IMR-90 (cell line): ENCODE measurements around the gene CD68. TPM values are rescaled to one million over a fixed set of nuclear protein-coding genes. Genes with fewer than 3 reads are reported as not detected.

Source experiments
- ATAC-seq: fragments of 200-7000 bp; cut with Tn5 transposase; 2 replicates; pipeline ENCODE4 v1.9.1; 2020; ENCODE audit warnings: low read depth, mild to moderate bottlenecking, moderate library complexity
- BruUV-seq: library from RNA; stranded (reverse); fragments of 400-500 nt; replicated peaks from 2 replicates; lab custom pipeline; 2021; lab: Mats Ljungman, UMichigan
- CTCF ChIA-PET: fragments of 300-600 bp; formaldehyde crosslinking; extraction: SDS; loops from one replicate; lab custom pipeline; 2021; ENCODE audit warnings: antibody characterized with exemption; lab: Yijun Ruan, JAX
- POLR2A ChIA-PET: fragments of 300-600 bp; sonication (Branson Sonifier 250); formaldehyde crosslinking; loops from one replicate; lab custom pipeline; 2022; ENCODE audit warnings: antibody characterized with exemption; ENCODE audit not compliant: unreplicated experiment; lab: Charles Lee
- DNase-seq: peaks from one replicate; pipeline ENCODE4 v3.0.0; 2013
- H2AFZ ChIP-seq: replicated peaks from 2 replicates; pipeline ENCODE3; 2013; ENCODE audit warnings: low read length, mild to moderate bottlenecking; ENCODE audit not compliant: poor library complexity
- H2AK5ac ChIP-seq: 2 replicates; pipeline ENCODE4 v1.6.1; 2013; ENCODE audit warnings: low read depth, low read length, inconsistent platforms
- H2AK9ac ChIP-seq: replicated peaks from 2 replicates; pipeline ENCODE3; 2013; ENCODE audit warnings: mild to moderate bottlenecking, low read depth, low read length, moderate library complexity; ENCODE audit not compliant: poor library complexity
- H2BK120ac ChIP-seq: 2 replicates; pipeline ENCODE4 v1.6.1; 2013; ENCODE audit warnings: low read depth, low read length, inconsistent platforms
- H2BK15ac ChIP-seq: 3 replicates; pipeline ENCODE4 v1.6.1; 2013; ENCODE audit warnings: low read depth, low read length, inconsistent platforms
- H2BK20ac ChIP-seq: 2 replicates; pipeline ENCODE4 v1.6.1; 2013; ENCODE audit warnings: low read depth, mild to moderate bottlenecking, inconsistent platforms, low read length, moderate library complexity
- H2BK5ac ChIP-seq: 2 replicates; pipeline ENCODE4 v1.6.1; 2013; ENCODE audit warnings: mild to moderate bottlenecking, low read depth, low read length, inconsistent platforms; ENCODE audit not compliant: poor library complexity, severe bottlenecking
- H3K14ac ChIP-seq: replicated peaks from 2 replicates; pipeline ENCODE4 v1.6.1; 2013; ENCODE audit warnings: low read depth, low read length, inconsistent platforms
- H3K18ac ChIP-seq: 2 replicates; pipeline ENCODE4 v1.6.1; 2013; ENCODE audit warnings: low read depth, low read length, control low read depth
- H3K23ac ChIP-seq: 2 replicates; pipeline ENCODE4 v1.6.1; 2013; ENCODE audit warnings: low read depth, low read length, inconsistent platforms
- H3K27ac ChIP-seq: 2 replicates; pipeline ENCODE4 v1.5.1; 2013; ENCODE audit warnings: mild to moderate bottlenecking, control low read depth, low read length; ENCODE audit not compliant: insufficient read depth
- H3K27me3 ChIP-seq: 2 replicates; pipeline ENCODE4 v1.6.1; 2013; ENCODE audit warnings: low read length; ENCODE audit not compliant: control insufficient read depth, insufficient read depth
- H3K36me3 ChIP-seq: 2 replicates; pipeline ENCODE4 v1.6.1; 2013; ENCODE audit warnings: low read length, mixed read lengths; ENCODE audit not compliant: control insufficient read depth, insufficient read depth
- H3K4ac ChIP-seq: 2 replicates; pipeline ENCODE4 v1.6.1; 2013; ENCODE audit warnings: low read depth, low read length, inconsistent platforms
- H3K4me1 ChIP-seq: 2 replicates; pipeline ENCODE4 v1.6.1; 2013; ENCODE audit warnings: low read length, mixed read lengths; ENCODE audit not compliant: control insufficient read depth, insufficient read depth
- H3K4me2 ChIP-seq: 2 replicates; pipeline ENCODE4 v1.6.1; 2013; ENCODE audit warnings: low read depth, mild to moderate bottlenecking, control low read depth, low read length, moderate library complexity
- H3K4me3 ChIP-seq: 2 replicates; pipeline ENCODE4 v1.5.1; 2013; ENCODE audit warnings: low read depth, mild to moderate bottlenecking, control low read depth, low read length, moderate library complexity; ENCODE audit not compliant: insufficient read depth
- H3K56ac ChIP-seq: 2 replicates; pipeline ENCODE4 v1.6.1; 2013; ENCODE audit warnings: low read length, inconsistent platforms; ENCODE audit not compliant: insufficient read depth; ENCODE audit errors: extremely low read depth
- H3K79me1 ChIP-seq, 2 experiments: 2 replicates each; pipeline ENCODE4 v1.6.1; 2013; ENCODE audit warnings: low read length in 2 of 2, inconsistent platforms in 1 of 2, low read depth in 1 of 2
- H3K9ac ChIP-seq: 2 replicates; pipeline ENCODE4 v1.6.1; 2013; ENCODE audit warnings: low read depth, low read length, control low read depth
- H3K9me1 ChIP-seq: 2 replicates; pipeline ENCODE4 v1.6.1; 2013; ENCODE audit warnings: low read length, inconsistent platforms; ENCODE audit not compliant: insufficient read depth
- H3K9me3 ChIP-seq: 2 replicates; pipeline ENCODE4 v1.6.1; 2013; ENCODE audit warnings: low read length; ENCODE audit not compliant: control insufficient read depth, insufficient read depth
- H4K20me1 ChIP-seq: 2 replicates; pipeline ENCODE4 v1.6.1; 2013; ENCODE audit warnings: low read length, inconsistent platforms; ENCODE audit not compliant: insufficient read depth
- H4K5ac ChIP-seq: 2 replicates; pipeline ENCODE4 v1.6.1; 2013; ENCODE audit warnings: mild to moderate bottlenecking, low read depth, low read length, control low read depth
- H4K8ac ChIP-seq, 2 experiments: 2 replicates each; pipeline ENCODE4 v1.6.1; 2013; ENCODE audit warnings: low read depth in 2 of 2, low read length in 2 of 2, control low read depth in 1 of 2, inconsistent platforms in 1 of 2
- H4K91ac ChIP-seq: 2 replicates; pipeline ENCODE4 v1.6.1; 2013; ENCODE audit warnings: low read depth, low read length, inconsistent platforms; ENCODE audit not compliant: insufficient read depth
- BHLHE40 ChIP-seq: fragments of 150-350 bp; IDR thresholded peaks from 2 replicates; pipeline ENCODE4 v1.6.1; 2016; ENCODE audit warnings: mild to moderate bottlenecking, low read depth, low read length
- NFE2L2 ChIP-seq: fragments of 150-350 bp; IDR thresholded peaks from 2 replicates; pipeline ENCODE4 v1.6.1; 2016; ENCODE audit warnings: low read depth, mild to moderate bottlenecking, low read length
- POLR2A ChIP-seq: IDR thresholded peaks from 2 replicates; pipeline ENCODE4 v1.6.1; 2012; ENCODE audit warnings: mild to moderate bottlenecking, low read depth, low read length
- WGBS, 2 experiments: methylation state at CpG; one replicate each; pipeline versions ENCODE4 v1.1.5 to v1.1.7; 2013; ENCODE audit warnings: missing lambda C conversion rate in 2 of 2; ENCODE audit not compliant: insufficient read length in 1 of 2; ENCODE audit errors: extremely low coverage in 2 of 2; 5-methylcytosine and 5-hydroxymethylcytosine counted together
- dilution Hi-C: fragments of 300-500 bp; cut with HindIII; formaldehyde crosslinking; loops from one replicate; pipeline ENCODE4 v1.14.3; 2018; ENCODE audit warnings: low sequenced_read_pairs; ENCODE audit not compliant: unreplicated experiment
- in situ Hi-C: fragments of 300-500 bp; cut with MboI; formaldehyde crosslinking; loops from 3 replicates; pipeline ENCODE4 v1.14.3; 2019; ENCODE audit warnings: low sequenced_read_pairs, inconsistent platforms, mixed read lengths
- intact Hi-C: fragments of 100-400 bp; cut with micrococcal nuclease; formaldehyde crosslinking; loops from 2 replicates; pipeline ENCODE4 v1.10.0; 2022
- polyA plus RNA-seq, 3 experiments: library from polyadenylated mRNA; depleted of rRNA; stranded (reverse); fragments of >200 nt; gene quantifications; 2 replicates each; pipeline ENCODE4 v1.2.3, GENCODE V29; 2012; ENCODE audit warnings: low replicate concordance in 1 of 3
- total RNA-seq: library from RNA; depleted of rRNA; stranded (reverse); fragments of >200 nt; gene quantifications from 2 replicates; pipeline ENCODE4 v1.2.3, GENCODE V29; 2012
- TF ChIP-seq, protein P1 (sequence below): fragments of 150-350 bp; IDR thresholded peaks from 2 replicates; pipeline ENCODE4 v1.6.1; 2017; ENCODE audit warnings: mild to moderate bottlenecking, antibody characterized with exemption, low read length, low read depth
- TF ChIP-seq, protein P2 (sequence below): conservative IDR thresholded peaks from 2 replicates; pipeline ENCODE4 v1.5.1; 2012; ENCODE audit warnings: mild to moderate bottlenecking, low read depth, low read length, improper control_type of control experiment

The CD68 gene
- total and polyA plus RNA-seq, 2 of the 4 experiments (the other 2 are of a cell fraction): 16.0 to 43.1 TPM

DNA sequence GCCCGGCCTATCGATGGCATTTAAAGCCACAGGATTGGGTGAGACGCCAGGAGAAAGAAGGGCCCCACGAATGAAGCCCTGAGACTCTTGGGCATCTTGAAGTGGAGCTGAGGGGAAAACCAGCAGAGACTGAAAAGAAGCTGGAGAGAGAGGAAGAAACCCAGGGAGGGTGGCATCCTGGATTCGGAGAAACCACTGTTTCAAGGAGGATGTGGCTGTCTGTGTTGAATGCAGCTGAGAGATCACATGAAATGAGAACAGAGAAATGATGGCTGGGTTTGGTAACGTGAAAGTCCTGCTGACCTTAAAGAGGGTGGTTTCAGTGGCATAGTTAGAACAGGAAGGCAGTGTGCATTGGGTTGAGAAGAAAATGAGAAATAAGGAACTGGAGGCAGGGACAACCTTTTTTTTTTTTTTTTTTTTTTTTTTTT lies 26.8 kb upstream of the CD68 start:
- Histone ChIP-seq H4K91ac (no peak overlapping the region), H3K18ac (no peak overlapping the region), H3K9me3 (no peaks in the 10 kb centered on the region), H3K56ac (no peak overlapping the region), H3K27ac (no peak overlapping the region), H2AFZ (no peak overlapping the region), H2AK9ac (no peak overlapping the region), H3K4me2 (no peak overlapping the region), H4K5ac (no peak overlapping the region), H3K23ac (no peak overlapping the region), H2BK5ac (no peak overlapping the region), H4K20me1 (no peaks in the 10 kb centered on the region), H3K14ac (no peak overlapping the region), H3K4me3 (no peak overlapping the region), H3K27me3 (no peaks in the 10 kb centered on the region), H2BK120ac (no peak overlapping the region), H2BK20ac (no peak overlapping the region), H3K4me1 (peaks cover 8% of the 10 kb centered on the region), H3K9ac (no peak overlapping the region), H2BK15ac (no peak overlapping the region), H3K4ac (no peak overlapping the region), H3K9me1 (peaks cover 5% of the 10 kb centered on the region; the same call in 1 of the 2 replicates), H4K8ac (no peak overlapping the region), H3K79me1 (peaks cover 0 to 13% of the 10 kb centered on the region in 2 experiments; a peak in 2 of 4 replicates), H2AK5ac (no peak overlapping the region), H3K36me3 (peaks cover 4% of the 10 kb centered on the region; the same call in 1 of the 2 replicates)
- 95% methylated on average over 3 of the region's 6 CpGs; no CpG with 5 or more reads in 1 of the 2 experiments for WGBS, 2 experiments
- intact Hi-C loops (no loop called here), dilution Hi-C loops (no loop called here), in situ Hi-C loops (loop anchor here (5.0 to 10.0 kb wide), 2 partner anchors 40 to 198 kb away; partner anchors contain the start of genes KCTD11 and TMEM95)
- no TSS peak for BruUV-seq
- ChIA-PET CTCF (no interaction called here), POLR2A (no interaction called here)
- ATAC-seq (no peak), DNase-seq (no peak)
- TF ChIP-seq NFE2L2: no peak
- no peak for TF ChIP-seq POLR2A
- TF ChIP-seq, protein P1, sequence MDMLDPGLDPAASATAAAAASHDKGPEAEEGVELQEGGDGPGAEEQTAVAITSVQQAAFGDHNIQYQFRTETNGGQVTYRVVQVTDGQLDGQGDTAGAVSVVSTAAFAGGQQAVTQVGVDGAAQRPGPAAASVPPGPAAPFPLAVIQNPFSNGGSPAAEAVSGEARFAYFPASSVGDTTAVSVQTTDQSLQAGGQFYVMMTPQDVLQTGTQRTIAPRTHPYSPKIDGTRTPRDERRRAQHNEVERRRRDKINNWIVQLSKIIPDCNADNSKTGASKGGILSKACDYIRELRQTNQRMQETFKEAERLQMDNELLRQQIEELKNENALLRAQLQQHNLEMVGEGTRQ: no peak
- TF ChIP-seq BHLHE40: no peak
- TF ChIP-seq, protein P2, sequence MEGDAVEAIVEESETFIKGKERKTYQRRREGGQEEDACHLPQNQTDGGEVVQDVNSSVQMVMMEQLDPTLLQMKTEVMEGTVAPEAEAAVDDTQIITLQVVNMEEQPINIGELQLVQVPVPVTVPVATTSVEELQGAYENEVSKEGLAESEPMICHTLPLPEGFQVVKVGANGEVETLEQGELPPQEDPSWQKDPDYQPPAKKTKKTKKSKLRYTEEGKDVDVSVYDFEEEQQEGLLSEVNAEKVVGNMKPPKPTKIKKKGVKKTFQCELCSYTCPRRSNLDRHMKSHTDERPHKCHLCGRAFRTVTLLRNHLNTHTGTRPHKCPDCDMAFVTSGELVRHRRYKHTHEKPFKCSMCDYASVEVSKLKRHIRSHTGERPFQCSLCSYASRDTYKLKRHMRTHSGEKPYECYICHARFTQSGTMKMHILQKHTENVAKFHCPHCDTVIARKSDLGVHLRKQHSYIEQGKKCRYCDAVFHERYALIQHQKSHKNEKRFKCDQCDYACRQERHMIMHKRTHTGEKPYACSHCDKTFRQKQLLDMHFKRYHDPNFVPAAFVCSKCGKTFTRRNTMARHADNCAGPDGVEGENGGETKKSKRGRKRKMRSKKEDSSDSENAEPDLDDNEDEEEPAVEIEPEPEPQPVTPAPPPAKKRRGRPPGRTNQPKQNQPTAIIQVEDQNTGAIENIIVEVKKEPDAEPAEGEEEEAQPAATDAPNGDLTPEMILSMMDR: no peak
